IPS DF 6.9 (cell line): ENCODE data around the gene MBD3.

ENCODE experiments used
- DNase-seq: peaks from one replicate; pipeline ENCODE4 v3.0.0-alpha.2; 2013; ENCODE audit warnings: low read depth, low spot score
- H3K27ac ChIP-seq: one replicate; pipeline ENCODE4 v1.5.1; 2013; ENCODE audit warnings: low read length, control low read depth
- H3K27me3 ChIP-seq: 2 replicates; pipeline ENCODE4 v1.6.1; 2013; ENCODE audit warnings: mild to moderate bottlenecking, low read length; ENCODE audit not compliant: control insufficient read depth, insufficient read depth
- H3K36me3 ChIP-seq: 2 replicates; pipeline ENCODE4 v1.6.1; 2013; ENCODE audit warnings: low read length; ENCODE audit not compliant: control insufficient read depth, insufficient read depth
- H3K4me1 ChIP-seq: 2 replicates; pipeline ENCODE4 v1.6.1; 2013; ENCODE audit warnings: low read length; ENCODE audit not compliant: control insufficient read depth, insufficient read depth
- H3K4me3 ChIP-seq: 2 replicates; pipeline ENCODE4 v1.5.1; 2013; ENCODE audit warnings: mild to moderate bottlenecking, low read length
- H3K9me3 ChIP-seq: 2 replicates; pipeline ENCODE4 v1.6.1; 2013; ENCODE audit warnings: low read length, inconsistent platforms; ENCODE audit not compliant: control insufficient read depth, insufficient read depth
- WGBS: extraction: QIAGEN DNeasy Blood & Tissue Kit; methylation state at CpG from one replicate; pipeline ENCODE4 v1.1.7; 2013; ENCODE audit warnings: mixed read lengths, missing lambda C conversion rate; ENCODE audit not compliant: insufficient read length, insufficient coverage; 5-methylcytosine and 5-hydroxymethylcytosine counted together

MBD3 gene

GRCh38 chr19:1619094-1619439, 26.4 kb upstream of the MBD3 start:
- no peak for DNase-seq
- Histone ChIP-seq H3K4me1 (no peaks in the 10 kb centered on the region; the same call in 1 of the 2 replicates), H3K27ac (no peak overlapping the region), H3K4me3 (no peak overlapping the region), H3K27me3 (no peaks in the 10 kb centered on the region), H3K36me3 (peaks cover 76% of the 10 kb centered on the region), H3K9me3 (no peaks in the 10 kb centered on the region)
- WGBS = no CpG with 5 or more reads among the region's 26 CpGs

DNA sequence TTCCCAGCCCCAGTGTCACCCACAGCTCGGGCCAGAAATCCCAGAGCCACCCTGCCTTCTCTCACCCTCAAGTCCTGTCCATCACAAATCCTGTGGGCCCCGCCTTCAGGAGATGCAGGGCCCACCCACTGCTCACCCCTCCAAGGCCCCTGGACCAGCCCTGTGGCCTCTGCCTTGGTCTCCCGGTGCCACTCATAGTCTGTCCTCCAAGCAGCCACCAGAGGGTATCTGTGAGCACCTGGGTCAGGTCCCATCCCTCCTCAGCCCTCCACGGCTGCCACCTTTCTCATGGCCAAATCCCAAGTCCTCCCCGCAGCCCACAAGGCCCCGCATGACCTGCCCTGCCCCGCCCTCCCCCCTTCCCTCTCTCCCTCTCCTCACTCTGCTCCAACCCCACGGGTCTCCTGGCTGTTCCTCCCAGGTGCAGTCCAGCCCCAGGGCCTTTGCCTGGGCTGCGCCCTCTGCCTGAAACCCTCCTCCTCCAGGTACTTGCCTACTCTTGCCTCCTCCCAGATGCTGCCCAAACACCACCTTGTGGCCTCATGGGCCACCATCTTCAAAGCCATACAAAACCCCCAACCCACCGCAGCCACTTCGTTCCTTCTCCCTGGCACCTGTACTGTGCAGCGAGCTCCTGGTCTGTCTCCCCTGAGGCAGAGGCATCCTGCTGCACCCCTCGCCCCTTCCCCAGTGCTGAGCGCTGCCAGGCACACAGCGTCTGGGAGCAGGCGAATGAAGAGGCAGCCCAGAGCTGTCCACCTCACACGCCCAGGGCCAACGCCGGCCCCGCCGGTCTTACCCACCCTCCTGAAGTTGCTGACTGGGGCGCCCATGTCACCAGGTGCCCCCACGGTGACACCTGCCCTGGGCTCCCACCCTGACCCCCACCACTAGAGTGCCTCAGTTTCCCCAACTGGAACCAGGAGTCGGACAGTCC, 25.8 kb upstream of the MBD3 start:
- Histone ChIP-seq H3K27me3 (no peaks in the 10 kb centered on the region), H3K4me1 (no peaks in the 10 kb centered on the region; the same call in 1 of the 2 replicates), H3K9me3 (no peaks in the 10 kb centered on the region), H3K27ac (no peak overlapping the region), H3K36me3 (peaks cover 75% of the 10 kb centered on the region), H3K4me3 (no peak overlapping the region)
- DNase-seq = peak; percentile 39
- no CpG with 5 or more reads among the region's 24 CpGs for WGBS

GRCh38 chr19:1616875-1617274, 24.2 kb upstream of the MBD3 start:
- Histone ChIP-seq H3K4me1 (no peaks in the 10 kb centered on the region; the same call in 1 of the 2 replicates), H3K4me3 (no peak overlapping the region), H3K9me3 (no peaks in the 10 kb centered on the region), H3K27me3 (no peaks in the 10 kb centered on the region), H3K27ac (no peak overlapping the region), H3K36me3 (peaks cover 78% of the 10 kb centered on the region)
- no peak for DNase-seq
- no CpG with 5 or more reads among the region's 4 CpGs for WGBS

- no peak for DNase-seq
- Histone ChIP-seq H3K4me3 (no peak overlapping the region), H3K27me3 (no peaks in the 10 kb centered on the region), H3K36me3 (peaks cover 76% of the 10 kb centered on the region), H3K27ac (no peak overlapping the region), H3K4me1 (no peaks in the 10 kb centered on the region; the same call in 1 of the 2 replicates), H3K9me3 (no peaks in the 10 kb centered on the region)
- WGBS = no CpG with 5 or more reads among the region's 8 CpGs
Measured at GRCh38 chr19:1616396-1616795, 23.7 kb upstream of the MBD3 start.

DNA sequence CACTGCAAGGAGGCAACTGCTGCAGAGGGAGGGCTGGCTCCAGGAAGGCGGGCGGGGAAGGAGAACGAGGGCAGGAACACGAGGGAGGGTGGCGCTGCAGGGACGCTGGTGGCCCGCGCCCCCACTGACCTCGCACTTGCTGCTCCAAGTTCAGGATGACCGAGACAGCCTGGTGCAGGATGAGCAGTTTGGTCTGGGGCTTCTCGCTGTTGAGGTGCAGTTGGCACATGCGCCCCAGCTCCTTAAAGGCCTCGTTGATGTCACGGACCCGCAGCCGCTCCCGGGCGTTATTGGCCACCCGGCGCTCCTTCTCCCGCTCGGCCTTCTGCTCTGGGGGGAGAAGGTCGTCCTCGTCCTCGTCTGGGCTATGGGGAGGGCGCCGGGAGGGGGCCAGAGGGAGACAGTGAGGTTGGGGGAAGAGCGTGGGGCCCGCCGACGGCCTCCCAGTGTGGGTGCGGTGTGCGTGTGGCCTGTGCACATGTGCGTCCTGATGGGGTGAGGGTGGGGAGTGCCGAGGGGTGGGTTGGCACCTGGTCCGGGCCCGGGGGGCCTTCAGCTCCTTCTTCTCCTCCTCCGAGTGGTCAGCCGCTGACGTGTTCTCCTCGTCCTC, 22.6 kb upstream of the MBD3 start:
- H3K36me3 ChIP-seq = peaks cover 73% of the 10 kb centered on the region
- DNase-seq = no peak
- no CpG with 5 or more reads among the region's 41 CpGs for WGBS
- no peak overlapping the region for H3K4me3 ChIP-seq
- no peaks in the 10 kb centered on the region for H3K27me3 ChIP-seq
- no peaks in the 10 kb centered on the region for H3K9me3 ChIP-seq
- no peak overlapping the region for H3K27ac ChIP-seq
- no peaks in the 10 kb centered on the region; the same call in 1 of the 2 replicates for H3K4me1 ChIP-seq

DNA sequence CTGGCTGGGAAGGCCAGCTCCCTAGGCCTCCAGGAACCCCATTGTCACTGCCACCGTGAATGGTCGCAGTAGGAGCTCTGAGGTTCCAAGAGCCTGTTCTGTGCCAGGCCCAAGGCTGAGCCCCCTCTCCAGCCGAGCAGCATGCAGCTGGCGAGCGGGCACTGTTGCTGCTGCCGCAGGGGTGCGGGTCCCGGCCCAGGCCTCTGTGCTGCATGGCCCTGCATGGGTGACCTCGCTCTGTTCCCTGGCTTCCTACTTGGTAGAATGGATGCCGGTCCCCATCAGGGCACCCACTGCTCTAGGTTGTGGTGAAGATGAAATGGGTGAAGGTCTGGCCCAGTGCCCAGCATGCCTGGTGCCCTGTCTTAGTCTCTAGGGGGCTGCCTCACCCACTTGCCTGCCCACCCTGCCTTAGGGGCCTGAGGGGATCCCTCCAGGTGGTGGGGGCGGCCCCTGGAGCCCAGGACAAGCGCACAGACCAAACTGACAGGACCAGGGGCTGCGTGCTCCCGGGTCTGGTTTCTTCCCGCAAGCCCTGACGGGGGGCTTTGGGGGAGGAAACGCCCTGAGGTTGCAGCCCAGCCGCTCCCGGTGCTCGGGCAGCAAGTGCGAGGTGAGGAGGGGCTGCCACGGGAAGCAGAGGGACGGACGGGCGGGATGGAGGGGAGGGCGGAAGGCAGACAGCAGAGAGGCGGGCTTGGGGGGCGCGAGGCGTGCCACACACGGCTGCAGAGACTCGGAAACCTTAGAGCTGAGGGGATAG, 21.3 kb upstream of the MBD3 start:
- Histone ChIP-seq H3K4me1 (no peaks in the 10 kb centered on the region; the same call in 1 of the 2 replicates), H3K4me3 (no peak overlapping the region), H3K36me3 (peaks cover 71% of the 10 kb centered on the region), H3K27ac (no peak overlapping the region), H3K9me3 (no peaks in the 10 kb centered on the region), H3K27me3 (no peaks in the 10 kb centered on the region)
- DNase-seq = no peak
- WGBS = no CpG with 5 or more reads among the region's 32 CpGs

DNA sequence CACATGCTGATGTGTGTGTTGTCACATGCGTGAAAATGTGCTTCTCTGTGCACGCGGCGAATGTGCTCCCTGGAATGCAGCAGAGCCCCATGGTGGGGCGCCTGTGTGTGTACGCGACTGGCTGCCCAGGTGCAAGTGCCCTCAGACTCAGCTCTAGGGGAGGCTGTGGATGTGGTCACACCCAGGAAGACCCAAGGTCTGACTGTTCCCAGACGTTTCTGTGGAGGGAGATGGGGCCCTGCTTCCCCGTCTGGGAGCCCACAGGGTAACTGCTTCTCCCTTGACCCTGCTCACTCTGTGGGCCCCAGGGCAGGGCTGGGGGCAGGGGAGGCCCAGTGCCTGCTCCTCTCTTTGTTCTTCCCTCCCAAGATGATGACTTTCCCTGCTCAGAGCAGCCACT, 20.5 kb upstream of the MBD3 start:
- DNase-seq = no peak
- no CpG with 5 or more reads among the region's 9 CpGs for WGBS
- no peaks in the 10 kb centered on the region; the same call in 1 of the 2 replicates for H3K4me1 ChIP-seq
- H3K27ac ChIP-seq = no peak overlapping the region
- no peaks in the 10 kb centered on the region for H3K9me3 ChIP-seq
- H3K36me3 ChIP-seq = peaks cover 66% of the 10 kb centered on the region
- no peaks in the 10 kb centered on the region for H3K27me3 ChIP-seq
- H3K4me3 ChIP-seq = no peak overlapping the region

GRCh38 chr19:1612114-1613086, 19.7 kb upstream of the MBD3 start:
- WGBS = no CpG with 5 or more reads among the region's 39 CpGs
- peaks cover 62% of the 10 kb centered on the region for H3K36me3 ChIP-seq

DNA sequence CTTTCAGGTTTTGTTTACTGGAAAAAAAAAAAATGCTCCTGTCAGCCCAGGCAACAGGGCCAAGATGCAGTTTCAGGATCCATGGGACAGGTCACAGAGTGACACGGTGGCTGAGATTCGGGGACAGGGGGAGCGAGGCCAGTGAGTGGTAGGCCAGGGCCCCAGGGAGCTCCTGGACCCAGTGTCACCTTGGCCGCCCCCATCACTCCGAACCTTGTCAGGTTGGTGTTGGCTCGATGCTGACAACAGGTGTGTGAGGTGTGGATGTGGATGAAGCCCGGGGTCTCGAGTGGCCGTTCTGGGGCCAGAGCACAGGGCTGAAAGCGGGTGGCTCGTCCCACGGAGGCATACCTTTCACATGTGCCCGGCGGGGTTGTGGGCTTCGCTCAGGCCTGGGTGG, 18.7 kb upstream of the MBD3 start:
- no peak for DNase-seq
- WGBS = no CpG with 5 or more reads among the region's 15 CpGs
- Histone ChIP-seq H3K9me3 (no peaks in the 10 kb centered on the region), H3K4me1 (no peaks in the 10 kb centered on the region; the same call in 1 of the 2 replicates), H3K27me3 (no peaks in the 10 kb centered on the region), H3K27ac (no peak overlapping the region), H3K36me3 (peaks cover 54% of the 10 kb centered on the region), H3K4me3 (no peak overlapping the region)

More at GRCh38 chr19:1612114-1613086, 19.7 kb upstream of the MBD3 start:
- H3K27me3 ChIP-seq = no peaks in the 10 kb centered on the region
- H3K27ac ChIP-seq = no peak overlapping the region
- no peaks in the 10 kb centered on the region for H3K9me3 ChIP-seq
- no peak overlapping the region for H3K4me3 ChIP-seq
- no peaks in the 10 kb centered on the region; the same call in 1 of the 2 replicates for H3K4me1 ChIP-seq
- DNase-seq = no peak
